GM19035 (cell line): ENCODE results near the gene PSTPIP1.

Experiments used
- ATAC-seq: cut with Tn5 transposase; IDR thresholded peaks from one replicate; pipeline ENCODE4 v1.9.1; 2021; ENCODE audit not compliant: unreplicated experiment

PSTPIP1 gene

DNA sequence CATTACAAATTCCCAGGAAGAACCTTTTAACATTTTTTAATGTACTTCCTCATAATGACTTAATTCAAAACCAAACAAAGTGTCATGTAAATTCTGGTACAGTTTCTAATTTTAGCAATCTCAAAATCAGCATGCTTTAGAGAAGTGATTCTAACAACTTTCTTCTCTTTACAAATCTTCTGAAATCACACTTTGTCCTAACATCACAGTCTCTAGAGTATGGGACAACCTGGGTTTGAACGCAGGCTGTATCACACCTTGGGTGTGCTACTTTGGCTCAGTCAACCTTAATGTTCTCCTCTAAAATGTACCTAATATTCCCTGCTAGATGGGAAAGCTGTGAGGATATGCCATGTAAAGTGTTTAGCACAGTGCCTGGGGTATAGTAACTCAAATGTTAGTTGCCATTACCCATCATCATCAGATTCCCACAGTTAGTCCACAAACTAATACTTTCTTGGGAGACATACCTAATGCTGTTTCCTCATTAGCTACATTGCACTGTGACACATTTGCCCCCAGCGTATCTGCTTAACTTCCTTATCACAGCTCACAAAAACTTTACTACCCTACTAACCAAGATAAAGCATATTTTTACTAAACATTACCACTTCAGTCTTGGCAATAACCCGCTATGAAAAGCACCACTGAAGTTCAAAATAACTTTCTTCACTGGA is 72.9 kb downstream of the PSTPIP1 start:
- ATAC-seq, result no peak

DNA sequence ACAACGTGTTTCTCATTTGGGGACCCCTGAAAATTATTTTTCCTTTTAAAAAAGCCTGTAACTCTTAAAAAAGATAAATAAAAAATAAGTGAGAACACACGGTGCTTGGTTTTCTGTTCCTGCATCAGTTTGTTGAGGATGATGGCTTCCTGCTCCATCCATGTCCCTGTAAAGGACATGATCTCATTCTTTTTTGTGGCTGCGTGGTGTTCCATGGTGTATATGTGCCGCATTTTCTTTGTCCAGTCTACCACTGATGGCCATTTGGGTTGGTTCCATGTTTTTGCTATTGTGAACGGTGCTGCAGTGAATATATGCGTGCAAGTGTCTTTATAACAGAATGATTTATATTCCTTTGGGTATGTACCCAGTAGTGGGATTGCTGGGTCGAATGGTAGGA is 73.7 kb downstream of the PSTPIP1 start:
- no peak for ATAC-seq

DNA sequence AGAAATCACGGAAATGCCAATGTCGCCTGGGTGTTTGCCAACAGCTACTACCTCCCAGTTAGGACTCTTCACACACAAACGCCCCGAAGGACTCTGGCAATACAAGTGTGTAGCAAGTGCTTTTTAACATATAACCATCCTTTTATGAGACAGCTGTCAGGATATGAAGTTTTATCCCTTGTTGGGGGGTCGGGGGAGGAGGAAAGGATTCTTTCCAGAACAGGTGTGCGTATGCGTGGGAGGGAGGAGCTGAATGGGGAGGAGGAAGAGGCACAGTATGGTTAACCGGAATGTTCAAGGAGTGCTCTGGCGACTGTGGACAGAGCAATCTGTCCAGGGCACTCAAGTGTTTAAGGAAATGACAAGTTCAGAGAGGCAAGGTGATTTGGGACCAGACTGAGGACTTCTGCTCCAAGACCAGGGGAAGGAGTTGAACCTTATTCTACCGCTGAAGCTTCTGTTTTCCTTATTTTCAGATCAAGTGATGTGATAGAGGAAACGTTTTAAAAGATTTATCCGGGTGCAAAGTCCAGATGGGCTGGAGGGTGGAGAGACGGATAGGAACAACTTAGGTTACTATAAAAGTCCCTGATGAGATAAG is 74.7 kb downstream of the PSTPIP1 start:
- ATAC-seq, result no peak

DNA sequence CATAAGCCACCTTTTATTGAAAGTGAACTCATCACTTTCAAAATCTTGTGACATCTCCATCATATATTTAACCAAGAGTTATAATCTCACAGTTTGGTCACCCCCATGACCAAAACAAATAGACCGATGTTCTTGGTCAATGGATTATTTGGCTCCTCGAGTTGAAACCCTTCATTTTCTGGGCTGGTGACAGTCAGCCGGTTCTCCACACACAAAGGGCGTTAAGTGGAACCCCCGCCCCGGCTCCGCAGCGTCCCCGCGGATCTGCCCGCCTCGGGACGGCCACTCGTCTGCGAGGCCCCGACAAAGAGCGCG is 75.2 kb downstream of the PSTPIP1 start:
- ATAC-seq, result no peak

DNA sequence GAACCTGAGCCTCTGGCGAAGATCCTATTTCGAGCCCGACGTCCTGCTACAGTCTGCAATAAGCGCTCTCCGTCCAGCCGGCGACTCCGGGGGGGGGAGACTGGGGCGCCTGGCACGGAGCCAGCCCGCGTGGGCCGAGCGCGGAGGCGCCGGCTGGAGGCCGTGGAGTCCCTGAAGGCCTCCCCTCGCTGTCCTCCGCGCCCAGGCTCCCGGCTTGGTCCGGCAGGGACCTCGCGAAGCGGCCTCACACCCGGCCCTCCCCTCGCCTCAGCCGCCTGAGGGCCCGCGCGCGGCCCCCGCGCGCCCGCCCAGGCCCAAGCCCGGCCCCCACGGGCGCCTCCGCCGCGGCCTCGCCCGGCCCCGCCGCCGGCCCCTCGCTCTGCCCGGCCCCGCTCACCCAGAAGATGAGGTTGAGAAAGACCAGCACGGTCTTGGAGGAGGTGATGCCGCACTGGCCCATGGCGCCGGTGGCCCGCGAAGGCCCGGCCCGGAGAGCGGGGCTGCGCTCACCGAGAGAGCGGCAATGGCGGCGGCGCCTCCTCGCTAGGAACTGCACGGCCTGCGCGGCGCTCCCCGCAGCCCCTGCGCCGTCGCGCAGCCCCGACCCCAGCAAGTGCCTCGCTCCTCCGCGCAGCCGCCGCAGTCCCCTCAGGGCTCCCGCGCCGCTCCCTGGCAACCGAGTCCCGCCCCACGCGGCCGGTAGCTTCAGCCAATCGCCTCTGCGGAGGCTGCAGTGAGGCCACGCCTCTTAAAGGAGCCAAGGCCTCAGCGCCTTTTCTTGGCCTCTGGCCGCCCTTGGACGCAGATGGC is 75.8 kb downstream of the PSTPIP1 start, which contains the start of gene TSPAN3:
Gene TSPAN3, minus strand, starts transcription at position 615 of the 810 bp plus-strand sequence. Its CDS starts 155 bp downstream, at position 460.
- ATAC-seq, result peak; percentile 94

DNA sequence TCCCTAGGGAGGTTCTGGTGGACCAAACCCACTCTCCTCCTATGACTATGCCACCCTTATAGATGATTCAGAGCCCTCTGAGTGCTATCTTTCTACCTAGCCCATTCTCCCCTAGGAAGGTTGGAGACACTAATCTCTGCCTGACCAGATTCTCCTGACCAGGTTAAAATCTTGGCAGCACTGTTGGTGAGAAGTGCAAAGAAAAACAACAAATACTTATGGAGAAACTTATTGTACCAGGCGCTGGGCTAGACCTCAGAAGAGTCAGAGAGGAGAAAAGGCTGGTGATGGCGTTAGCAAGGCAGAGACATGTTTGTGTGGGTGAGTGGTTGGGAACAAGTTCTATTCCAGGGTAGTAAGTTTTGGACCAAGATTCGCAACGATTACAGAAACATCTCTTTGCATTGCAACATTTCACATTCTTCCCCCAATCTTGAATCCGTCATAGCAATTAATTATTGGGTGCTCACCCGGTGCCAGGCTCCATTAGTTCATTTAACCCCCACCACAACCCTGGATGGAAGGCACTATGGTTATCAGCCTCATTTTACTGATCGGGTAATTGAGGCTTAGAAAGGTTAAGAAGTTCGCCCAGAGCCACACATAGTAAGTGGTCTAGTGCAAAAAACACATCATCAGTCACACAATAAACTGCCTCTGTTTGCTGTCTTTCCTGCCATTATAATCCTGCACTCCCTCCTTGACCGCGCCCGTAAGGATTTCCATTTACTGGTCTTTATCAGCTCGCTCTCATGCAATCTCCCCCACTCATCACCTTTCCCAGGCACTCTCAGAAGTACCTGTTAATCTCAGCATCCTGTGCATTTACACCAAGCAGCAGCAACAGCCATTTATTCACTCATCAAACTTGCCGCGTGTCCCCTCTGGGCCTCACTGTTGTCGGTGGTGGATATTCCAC is 76.6 kb downstream of the PSTPIP1 start:
- ATAC-seq, result no peak

DNA sequence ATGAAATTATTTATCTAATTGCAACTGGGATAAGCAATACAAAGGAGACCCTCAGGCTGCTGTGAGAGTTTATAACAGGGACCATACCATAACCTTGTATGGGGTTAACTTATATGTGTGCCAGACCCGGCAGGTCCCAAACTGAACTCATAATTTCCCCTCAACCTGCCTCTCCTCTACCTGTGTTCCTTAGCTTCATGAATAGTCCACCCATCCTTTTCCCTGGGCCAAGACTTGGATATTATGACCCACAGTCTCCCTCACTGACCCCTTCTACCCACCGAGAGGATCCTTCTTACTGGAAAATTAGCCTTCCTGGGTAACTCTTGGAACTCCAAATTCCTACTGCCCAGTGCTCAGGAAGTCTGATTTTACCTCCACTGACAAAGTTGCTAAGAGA is 79.4 kb downstream of the PSTPIP1 start:
- ATAC-seq, result no peak

DNA sequence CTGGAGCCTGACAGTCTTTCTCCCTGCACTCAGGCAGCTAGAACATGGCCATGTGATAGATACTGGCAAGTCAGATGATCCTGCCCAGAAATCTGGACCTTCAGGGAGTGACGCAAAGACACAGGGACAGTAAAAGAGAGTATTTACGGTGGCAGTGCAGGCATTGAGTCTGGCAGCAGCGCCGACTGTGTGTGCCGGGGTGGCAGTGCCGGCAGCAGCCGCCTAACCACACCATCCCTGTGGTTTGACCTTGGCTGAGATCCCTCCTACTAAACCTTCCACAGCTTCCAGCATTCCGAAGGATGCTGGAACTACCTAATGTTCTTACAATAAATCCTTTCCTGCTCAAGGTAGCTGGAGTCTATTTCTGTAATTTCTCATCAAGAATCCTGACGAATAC is 80.6 kb downstream of the PSTPIP1 start:
- no peak for ATAC-seq

DNA sequence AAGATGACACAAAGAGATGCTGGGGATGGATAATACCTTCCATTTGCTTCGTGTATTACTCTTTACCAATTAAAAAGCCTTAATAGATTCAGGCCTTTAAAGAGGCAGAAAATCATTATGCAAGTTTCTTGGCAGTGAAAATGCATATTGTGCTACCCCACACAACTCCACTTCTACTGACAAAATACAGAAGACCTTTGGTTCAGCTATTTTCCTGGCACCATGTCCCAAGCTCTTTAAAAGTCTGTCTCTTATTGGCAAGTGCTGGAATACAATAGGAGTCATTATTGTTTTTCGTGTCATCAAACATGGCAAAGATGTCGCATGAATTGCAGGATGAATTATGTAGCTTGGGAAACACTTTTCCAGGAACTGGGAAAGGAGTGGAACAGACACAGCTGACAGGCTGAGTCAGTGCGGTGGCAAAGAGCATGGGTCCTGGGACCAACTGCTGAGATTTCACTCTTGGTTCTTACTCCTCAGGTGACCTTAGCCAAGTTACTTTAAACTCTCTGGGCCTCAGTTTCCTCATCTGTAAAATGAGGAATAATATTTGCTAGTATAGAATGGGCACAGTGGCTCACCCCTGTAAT is 81.5 kb downstream of the PSTPIP1 start:
- no peak for ATAC-seq

DNA sequence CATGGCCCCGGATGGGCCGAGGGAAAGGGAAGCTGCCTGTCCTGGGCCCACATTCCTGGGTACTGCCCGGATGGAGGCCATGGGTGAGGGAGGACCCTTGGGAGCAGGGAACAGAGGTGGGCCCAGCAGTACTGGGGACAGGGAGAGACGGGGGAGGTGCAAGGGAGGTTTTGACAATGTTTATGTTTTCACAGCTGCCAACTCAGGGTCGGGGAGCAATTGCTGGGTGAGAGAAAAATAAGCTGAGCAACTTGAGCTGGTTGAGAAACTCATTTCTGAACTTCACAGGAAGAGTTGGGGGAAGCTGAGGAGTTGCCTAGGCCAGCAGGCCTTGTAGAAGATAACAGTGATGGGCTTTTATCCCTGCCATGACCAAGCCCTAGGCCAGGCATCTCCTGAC is 87.0 kb downstream of the PSTPIP1 start:
- ATAC-seq, result no peak

DNA sequence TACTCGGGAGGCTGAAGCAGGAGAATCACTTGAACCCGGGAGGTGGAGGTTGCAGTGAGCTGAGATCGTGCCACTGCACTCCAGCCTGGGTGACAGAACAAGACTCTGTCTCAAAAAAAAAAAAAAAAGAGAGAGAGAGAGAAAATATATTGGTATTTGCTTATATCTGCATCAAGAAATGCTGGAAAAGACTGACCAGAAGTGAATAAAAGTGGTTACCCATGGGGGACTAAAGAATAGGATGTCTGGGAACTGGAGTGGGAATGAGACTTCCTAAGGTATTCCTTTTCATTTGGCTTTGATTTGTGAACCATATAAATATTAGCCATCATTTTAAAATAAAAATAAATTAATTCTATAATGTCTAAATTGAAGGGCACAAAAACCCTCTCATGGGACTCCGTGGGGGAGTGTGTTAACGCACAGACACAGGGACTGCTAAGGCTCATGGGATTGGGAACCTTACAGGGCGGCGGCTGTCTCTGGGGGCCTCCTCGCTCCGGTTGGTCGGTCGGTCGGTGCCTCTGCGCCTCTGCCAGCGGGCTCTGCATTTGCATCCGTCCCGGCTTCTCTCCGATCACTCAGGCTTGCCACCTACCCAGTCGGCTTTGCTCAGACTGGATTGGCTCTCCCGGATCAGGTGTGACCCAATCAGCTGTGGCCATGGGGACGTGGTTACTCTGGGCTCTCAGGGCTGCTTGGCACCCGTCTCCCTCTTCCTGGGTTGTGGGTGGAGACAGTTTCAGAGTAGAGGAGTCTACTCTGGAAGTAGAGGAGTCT is 88.6 kb downstream of the PSTPIP1 start:
- ATAC-seq, result peak; percentile 83

DNA sequence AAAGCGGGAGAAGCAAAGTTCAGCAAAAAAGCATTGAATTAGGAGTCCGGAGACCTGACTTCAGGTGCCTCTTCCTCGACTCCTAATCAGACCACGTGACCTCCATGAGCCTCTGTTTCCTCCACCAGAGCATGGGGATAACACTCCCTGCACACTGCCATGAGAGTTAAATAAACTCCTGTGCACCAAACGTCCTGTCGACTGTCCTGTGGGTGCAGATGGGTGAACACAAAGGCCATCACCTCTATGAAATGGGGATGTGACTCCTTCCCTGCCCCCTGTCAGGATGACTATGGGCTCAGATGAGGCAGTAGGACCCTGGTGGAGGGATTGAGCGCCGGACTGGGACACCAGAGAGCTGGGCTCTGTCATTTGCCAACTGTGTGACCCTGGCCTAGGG is 89.5 kb downstream of the PSTPIP1 start:
- ATAC-seq, result no peak

DNA sequence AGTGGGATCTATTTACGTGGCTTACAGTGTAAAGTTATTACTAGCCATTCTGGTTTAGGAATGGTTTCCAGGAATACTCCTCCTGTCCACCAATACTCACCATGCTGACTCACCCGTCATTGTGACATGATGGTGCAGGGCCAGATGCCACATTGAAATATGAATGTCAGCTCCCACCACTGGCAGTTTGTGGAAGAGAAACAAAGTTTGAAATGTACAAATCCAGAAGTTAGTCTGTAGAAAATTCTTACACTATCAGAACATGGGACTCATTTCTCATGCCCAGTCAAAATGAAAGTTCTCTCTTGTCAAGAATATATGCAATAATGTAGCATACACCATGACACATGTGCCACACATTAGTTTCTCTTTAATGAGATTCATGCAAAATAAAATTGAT is 90.4 kb downstream of the PSTPIP1 start:
- no peak for ATAC-seq
